ENCODE results near the gene MS4A1. TPM values are rescaled to one million over a fixed set of nuclear protein-coding genes. Genes with fewer than 3 reads are reported as not detected.

MS4A1 gene
- total RNA-seq, 1 experiment from 2014 or later: 0.25 TPM

- no peaks in the 10 kb centered on the region for H3K27me3 ChIP-seq (ENCODE audit: insufficient read depth, low read length)
- H3K9ac ChIP-seq (ENCODE audit: low read length): no peak overlapping the region
- H3K9me2 ChIP-seq (ENCODE audit: insufficient read depth): no peaks in the 10 kb centered on the region
- H3K4me2 ChIP-seq (ENCODE audit: low read length): 0 out of 2 replicates have a peak overlapping the region, but pooled peaks have one; percentile 3
- no peaks in the 10 kb centered on the region for H3K36me3 ChIP-seq (ENCODE audit: control insufficient read depth in 1 of 2, insufficient read depth in 2 of 2, low read length in 2 of 2)
- ATAC-seq (peak; percentile 100), DNase-seq (ENCODE audit: low read depth, low spot score) (peak; percentile 79)
- H3K27ac ChIP-seq (ENCODE audit: low read depth, low read length): no peak overlapping the region
- CTCF ChIA-PET: interaction anchor here (1.5 kb wide), 1 partner anchor 123 kb away, joined by 6 read pairs; no protein-coding TSS in a partner anchor
- no peaks in the 10 kb centered on the region for H3K79me2 ChIP-seq (ENCODE audit: insufficient read depth, low read length)
- peaks cover 0 to 2% of the 10 kb centered on the region in 2 experiments; a peak in 1 of 4 replicates for H3K4me1 ChIP-seq (ENCODE audit: control insufficient read depth in 1 of 2, insufficient read depth in 2 of 2, low read length in 2 of 2)
- intact Hi-C loops (cut with micrococcal nuclease): loop anchor here (1.0 to 5.0 kb wide), 3 partner anchors 123 to 221 kb away; no protein-coding TSS in a partner anchor
- POLR2A ChIA-PET: no interaction called here
- H4K20me1 ChIP-seq (ENCODE audit: insufficient read depth): no peaks in the 10 kb centered on the region
- no peaks in the 10 kb centered on the region for H3K9me3 ChIP-seq (ENCODE audit: control insufficient read depth in 1 of 2, insufficient read depth in 1 of 2, low read depth in 1 of 2, low read length in 2 of 2)
- no peak overlapping the region for H3K4me3 ChIP-seq (replicated peaks in 1 of 2; ENCODE audit: low read depth in 1 of 2, low read length in 2 of 2)
- peak overlapping the region; percentile 88 for H2AFZ ChIP-seq (ENCODE audit: low read depth, low read length, poor library complexity, severe bottlenecking)
- RAD21 ChIA-PET (ENCODE audit: low non-redundant PET in 1 of 2, low total read pairs in 2 of 2, uncharacterized antibody in 2 of 2, unreplicated experiment in 2 of 2): no interaction called here
- BruUV-seq (replicated peaks): no TSS peak
- no peak for TF ChIP-seq POLR2AphosphoS5 (IDR thresholded peaks at IDR 0.05; ENCODE audit: low read depth, low read length)
- TF ChIP-seq EZH2phosphoT487 (IDR thresholded peaks at IDR 0.05; ENCODE audit: borderline replicate concordance): no peak
- no peak for TF ChIP-seq EZH2 (IDR thresholded peaks at IDR 0.05)
- TF ChIP-seq EGR1 (IDR thresholded peaks at IDR 0.05; ENCODE audit: low read depth): no peak
- TF ChIP-seq CBX3 (IDR thresholded peaks at IDR 0.05; ENCODE audit: low read depth): peak; percentile 72
- no peak for TF ChIP-seq FOSL1 (IDR thresholded peaks at IDR 0.05; ENCODE audit: low read depth)
- TF ChIP-seq SIN3A (IDR thresholded peaks at IDR 0.05; ENCODE audit: low read depth): no peak
- TF ChIP-seq CEBPB (IDR thresholded peaks at IDR 0.05; ENCODE audit: low read depth): no peak
- no peak for TF ChIP-seq ELF1 (IDR thresholded peaks at IDR 0.05; ENCODE audit: borderline replicate concordance, low read depth)
- TF ChIP-seq SRF (IDR thresholded peaks at IDR 0.05; ENCODE audit: low read depth): no peak
- TF ChIP-seq SP1 (IDR thresholded peaks at IDR 0.05; ENCODE audit: low read depth): no peak
- TF ChIP-seq, protein P1, sequence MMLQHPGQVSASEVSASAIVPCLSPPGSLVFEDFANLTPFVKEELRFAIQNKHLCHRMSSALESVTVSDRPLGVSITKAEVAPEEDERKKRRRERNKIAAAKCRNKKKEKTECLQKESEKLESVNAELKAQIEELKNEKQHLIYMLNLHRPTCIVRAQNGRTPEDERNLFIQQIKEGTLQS (IDR thresholded peaks at IDR 0.05): no peak
- TF ChIP-seq YY1 (IDR thresholded peaks at IDR 0.05; ENCODE audit: extremely low read depth, insufficient replicate concordance, low read depth, low read length): no peak
- no peak for TF ChIP-seq POLR2A (IDR thresholded peaks at IDR 0.05; ENCODE audit: borderline replicate concordance, extremely low read depth, insufficient read depth, insufficient read length)
- TF ChIP-seq ZNF274 (IDR thresholded peaks at IDR 0.05; ENCODE audit: low read depth, low read length): no peak
- TF ChIP-seq MAX (IDR thresholded peaks at IDR 0.05): peak; percentile 50; the same call in 1 of the 2 replicates
- no peak for TF ChIP-seq REST (IDR thresholded peaks at IDR 0.05; ENCODE audit: low read depth)
- TF ChIP-seq CTCF (IDR thresholded peaks at IDR 0.05 in 2 of 3, conservative IDR thresholded peaks at IDR 0.05 in 1 of 3; ENCODE audit: borderline replicate concordance in 1 of 3, insufficient read depth in 1 of 3, low read depth in 2 of 3, low read length in 2 of 3): peak; percentile 85 to 98 (median 90)
- TF ChIP-seq, protein P2, sequence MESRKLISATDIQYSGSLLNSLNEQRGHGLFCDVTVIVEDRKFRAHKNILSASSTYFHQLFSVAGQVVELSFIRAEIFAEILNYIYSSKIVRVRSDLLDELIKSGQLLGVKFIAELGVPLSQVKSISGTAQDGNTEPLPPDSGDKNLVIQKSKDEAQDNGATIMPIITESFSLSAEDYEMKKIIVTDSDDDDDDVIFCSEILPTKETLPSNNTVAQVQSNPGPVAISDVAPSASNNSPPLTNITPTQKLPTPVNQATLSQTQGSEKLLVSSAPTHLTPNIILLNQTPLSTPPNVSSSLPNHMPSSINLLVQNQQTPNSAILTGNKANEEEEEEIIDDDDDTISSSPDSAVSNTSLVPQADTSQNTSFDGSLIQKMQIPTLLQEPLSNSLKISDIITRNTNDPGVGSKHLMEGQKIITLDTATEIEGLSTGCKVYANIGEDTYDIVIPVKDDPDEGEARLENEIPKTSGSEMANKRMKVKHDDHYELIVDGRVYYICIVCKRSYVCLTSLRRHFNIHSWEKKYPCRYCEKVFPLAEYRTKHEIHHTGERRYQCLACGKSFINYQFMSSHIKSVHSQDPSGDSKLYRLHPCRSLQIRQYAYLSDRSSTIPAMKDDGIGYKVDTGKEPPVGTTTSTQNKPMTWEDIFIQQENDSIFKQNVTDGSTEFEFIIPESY (IDR thresholded peaks at IDR 0.05; ENCODE audit: extremely low read depth, insufficient replicate concordance, low read length): no peak
- no peak for TF ChIP-seq TCF7L2 (IDR thresholded peaks at IDR 0.05; ENCODE audit: borderline replicate concordance, extremely low read depth, insufficient read depth, insufficient read length)
- no peak for TF ChIP-seq ZFX (IDR thresholded peaks at IDR 0.05)
These were observed 30.3 kb downstream of the MS4A1 start for GRCh38 chr11:60485987-60486386.

Measured in HCT116 (cell line).